OCI-LY1 (cell line): ENCODE results near the gene WNK4.

Source experiments
- H2AFZ ChIP-seq: fragments of 200-600 bp; sonication (generic), shearing (Covaris generic); 2 replicates; pipeline ENCODE4 v1.6.0; 2014; ENCODE audit warnings: antibody characterized with exemption, mild to moderate bottlenecking, low read length
- H3F3A ChIP-seq: fragments of 200-600 bp; sonication (generic), shearing (Covaris generic); 2 replicates; pipeline ENCODE4 v1.6.0; 2014; ENCODE audit warnings: mild to moderate bottlenecking, antibody characterized with exemption, low read length, moderate library complexity; ENCODE audit not compliant: insufficient read depth
- H3K27ac ChIP-seq: fragments of 200-600 bp; sonication (generic); 2 replicates; pipeline ENCODE4 v1.5.1; 2014; ENCODE audit warnings: low read length, mixed run types, mild to moderate bottlenecking, low read depth; ENCODE audit not compliant: poor library complexity, severe bottlenecking
- H3K27me3 ChIP-seq: fragments of 200-600 bp; sonication (generic); 2 replicates; pipeline ENCODE4 v1.6.0; 2014; ENCODE audit warnings: antibody characterized with exemption, mild to moderate bottlenecking, low read length, moderate library complexity; ENCODE audit not compliant: insufficient read depth
- H3K36me3 ChIP-seq: fragments of 200-600 bp; sonication (generic); 2 replicates; pipeline ENCODE4 v1.6.1; 2014; ENCODE audit warnings: mild to moderate bottlenecking, antibody characterized with exemption, low read length, moderate library complexity, mixed read lengths; ENCODE audit not compliant: insufficient read depth
- H3K4me1 ChIP-seq: fragments of 200-600 bp; sonication (generic); 2 replicates; pipeline ENCODE4 v1.5.1; 2014; ENCODE audit warnings: mild to moderate bottlenecking, low read length, moderate library complexity; ENCODE audit not compliant: insufficient read depth, severe bottlenecking
- H3K4me2 ChIP-seq: fragments of 200-600 bp; sonication (generic), shearing (Covaris generic); 2 replicates; pipeline ENCODE4 v1.6.1; 2014; ENCODE audit warnings: low read length
- H3K4me3 ChIP-seq: fragments of 200-600 bp; sonication (generic); 2 replicates; pipeline ENCODE4 v1.5.1; 2014; ENCODE audit warnings: low read length, low read depth, mild to moderate bottlenecking, mixed read lengths; ENCODE audit not compliant: poor library complexity, severe bottlenecking
- H3K79me2 ChIP-seq: fragments of 200-600 bp; shearing (Covaris generic); 2 replicates; pipeline ENCODE4 v1.6.1; 2016; ENCODE audit warnings: mixed run types, low read length, mixed read lengths; ENCODE audit not compliant: insufficient read depth
- H3K9ac ChIP-seq: fragments of 200-600 bp; sonication (generic), shearing (Covaris generic); 2 replicates; pipeline ENCODE4 v1.6.1; 2014; ENCODE audit warnings: mild to moderate bottlenecking, low read length, mixed read lengths
- H3K9me2 ChIP-seq: fragments of 200-600 bp; sonication (generic), shearing (Covaris generic); 2 replicates; pipeline ENCODE4 v1.6.1; 2014; ENCODE audit warnings: low read depth, mild to moderate bottlenecking, low read length, mixed read lengths
- H3K9me3 ChIP-seq: fragments of 200-600 bp; shearing (Covaris generic); 2 replicates; pipeline ENCODE4 v1.6.1; 2014; ENCODE audit warnings: low read length, mixed read lengths
- H4K20me1 ChIP-seq: fragments of 200-600 bp; sonication (generic), shearing (Covaris generic); 2 replicates; pipeline ENCODE4 v1.6.0; 2016; ENCODE audit warnings: mild to moderate bottlenecking, low read length; ENCODE audit not compliant: insufficient read depth
- CTCF ChIP-seq: fragments of 200-600 bp; sonication (generic), shearing (Covaris generic); IDR thresholded peaks from 2 replicates; pipeline ENCODE4 v1.5.1; 2017; ENCODE audit warnings: mild to moderate bottlenecking, antibody characterized with exemption, low read length, moderate library complexity, mixed read lengths
- EZH2 ChIP-seq: fragments of 200-600 bp; sonication (generic), shearing (Covaris generic); IDR thresholded peaks from 2 replicates; pipeline ENCODE4 v1.8.0; 2017; ENCODE audit warnings: borderline replicate concordance, mixed run types, mild to moderate bottlenecking, antibody characterized with exemption, low read length, moderate library complexity, mixed read lengths

WNK4 gene

GRCh38 chr17:42754782-42755181, 25.6 kb upstream of the WNK4 start:
- no peak overlapping the region for H3K9ac ChIP-seq
- H3K79me2 ChIP-seq = no peaks in the 10 kb centered on the region
- no peak overlapping the region for H3K4me2 ChIP-seq
- no peaks in the 10 kb centered on the region for H3K9me3 ChIP-seq
- no peak overlapping the region for H3K4me3 ChIP-seq
- H3F3A ChIP-seq = no peaks in the 10 kb centered on the region
- TF ChIP-seq EZH2 (no peak), CTCF (no peak)
- H3K27me3 ChIP-seq = no peaks in the 10 kb centered on the region
- no peaks in the 10 kb centered on the region for H3K9me2 ChIP-seq
- H4K20me1 ChIP-seq = no peaks in the 10 kb centered on the region
- no peak overlapping the region for H3K27ac ChIP-seq
- no peaks in the 10 kb centered on the region for H3K36me3 ChIP-seq
- H3K4me1 ChIP-seq = no peaks in the 10 kb centered on the region
- no peak overlapping the region for H2AFZ ChIP-seq

GRCh38 chr17:42759982-42760651, 20.3 kb upstream of the WNK4 start:
- H3K36me3 ChIP-seq = no peaks in the 10 kb centered on the region
- H3K9me3 ChIP-seq = no peaks in the 10 kb centered on the region
- no peak overlapping the region for H3K4me3 ChIP-seq
- peaks cover 12% of the 10 kb centered on the region for H3K4me1 ChIP-seq
- no peak overlapping the region for H3K27ac ChIP-seq
- TF ChIP-seq EZH2 = no peak
- no peak for TF ChIP-seq CTCF
- H3K79me2 ChIP-seq = no peaks in the 10 kb centered on the region
- H3K9ac ChIP-seq = no peak overlapping the region
- H3K27me3 ChIP-seq = 0 out of 2 replicates have a peak, but pooled peaks cover 5% of the 10 kb centered on the region
- peak overlapping the region; percentile 68; the same call in 1 of the 2 replicates for H3K4me2 ChIP-seq
- H3K9me2 ChIP-seq = no peaks in the 10 kb centered on the region
- H2AFZ ChIP-seq = no peak overlapping the region
- H4K20me1 ChIP-seq = no peaks in the 10 kb centered on the region
- H3F3A ChIP-seq = no peaks in the 10 kb centered on the region

GRCh38 chr17:42760652-42761581, 19.5 kb upstream of the WNK4 start, which contains the start of gene RAMP2:
Gene RAMP2 (plus strand): TSS chr17:42761227. CDS start chr17:42761262, 35 bp downstream.
- no peaks in the 10 kb centered on the region for H3K9me2 ChIP-seq
- peaks cover 12% of the 10 kb centered on the region for H3K4me1 ChIP-seq
- H3K9ac ChIP-seq = peak within 1 kb of the TSS; percentile 41; the same call in 1 of the 2 replicates
- peak within 1 kb of the TSS; percentile 52 for H3K4me3 ChIP-seq
- H3K9me3 ChIP-seq = no peaks in the 10 kb centered on the region
- H3K4me2 ChIP-seq = peak within 1 kb of the TSS; percentile 68
- H3F3A ChIP-seq = no peaks in the 10 kb centered on the region
- H3K79me2 ChIP-seq = no peaks in the 10 kb centered on the region
- H2AFZ ChIP-seq = no peak within 1 kb of the TSS
- H3K27me3 ChIP-seq = 0 out of 2 replicates have a peak, but pooled peaks cover 5% of the 10 kb centered on the region
- H3K27ac ChIP-seq = no peak within 1 kb of the TSS
- TF ChIP-seq EZH2 = no peak
- no peak for TF ChIP-seq CTCF
- H3K36me3 ChIP-seq = no peaks in the 10 kb centered on the region
- no peaks in the 10 kb centered on the region for H4K20me1 ChIP-seq
